HepG2 (cell line): Measurements from ENCODE around the gene SRP14. TPM values are rescaled to one million over a fixed set of nuclear protein-coding genes. Genes with fewer than 3 reads are reported as not detected.

Experiments
- ARID2 ChIP-seq: sonication (generic); formaldehyde crosslinking; IDR thresholded peaks from 2 replicates; pipeline ENCODE4 v1.8.1; 2022; ENCODE audit warnings: mild to moderate bottlenecking, missing genetic modification reagents, borderline replicate concordance
- CC2D1A ChIP-seq: sonication (generic); formaldehyde crosslinking; IDR thresholded peaks from 2 replicates; pipeline ENCODE4 v1.8.1; 2023; ENCODE audit warnings: mild to moderate bottlenecking, missing genetic modification reagents
- EZH2 ChIP-seq: conservative IDR thresholded peaks from 2 replicates; pipeline ENCODE4 v1.6.1; 2012; ENCODE audit warnings: mild to moderate bottlenecking, low read depth, low read length, moderate library complexity
- FOXA1 ChIP-seq, 2 experiments: fragments of 450-650 bp in 1 of 2; sonication (generic) in 1 of 2; formaldehyde crosslinking in 1 of 2; IDR thresholded peaks; 2 replicates each; pipeline versions ENCODE4 v1.4.0 to v1.6.1; 2016 to 2020; ENCODE audit warnings: missing genetic modification reagents in 1 of 2
- FOXK1 ChIP-seq: sonication (generic); formaldehyde crosslinking; IDR thresholded peaks from 2 replicates; pipeline ENCODE4 v1.4.0; 2020; ENCODE audit warnings: low read depth, missing genetic modification reagents, borderline replicate concordance
- FOXP4 ChIP-seq: sonication (generic); formaldehyde crosslinking; IDR thresholded peaks from 2 replicates; pipeline ENCODE4 v1.4.0; 2020; ENCODE audit warnings: missing genetic modification reagents
- ISL2 ChIP-seq: sonication (generic); formaldehyde crosslinking; IDR thresholded peaks from 2 replicates; pipeline ENCODE4 v1.5.0; 2020; ENCODE audit warnings: missing genetic modification reagents
- NR2F2 ChIP-seq: IDR thresholded peaks from 2 replicates; pipeline ENCODE4 v1.6.1; 2012; ENCODE audit warnings: low read depth, inconsistent platforms, borderline replicate concordance
- POLR2A ChIP-seq, 2 experiments: IDR thresholded peaks; 2 replicates each; pipeline ENCODE4 v1.6.1; 2011; ENCODE audit warnings: low read depth in 2 of 2, low read length in 2 of 2, mild to moderate bottlenecking in 1 of 2, moderate library complexity in 1 of 2; ENCODE audit not compliant: insufficient read depth in 1 of 2
- RAD51 ChIP-seq: fragments of 450-650 bp; IDR thresholded peaks from 2 replicates; pipeline ENCODE4 v1.6.1; 2016; ENCODE audit warnings: borderline replicate concordance
- SMAD1 ChIP-seq: sonication (generic); formaldehyde crosslinking; IDR thresholded peaks from 2 replicates; pipeline ENCODE4 v1.4.0; 2020; ENCODE audit warnings: missing genetic modification reagents, low read depth, mild to moderate bottlenecking, borderline replicate concordance
- STAG1 ChIP-seq: sonication (generic); formaldehyde crosslinking; IDR thresholded peaks from 2 replicates; pipeline ENCODE4 v1.4.0; 2020; ENCODE audit warnings: missing genetic modification reagents
- TBP ChIP-seq: sonication (generic); formaldehyde crosslinking; IDR thresholded peaks from 2 replicates; pipeline ENCODE4 v1.5.0; 2020; ENCODE audit warnings: missing genetic modification reagents
- TP53 ChIP-seq: sonication (generic); formaldehyde crosslinking; conservative IDR thresholded peaks from 2 replicates; pipeline ENCODE4 v1.4.0; 2020; ENCODE audit warnings: missing genetic modification reagents
- YEATS2 ChIP-seq: sonication (generic); formaldehyde crosslinking; IDR thresholded peaks from 2 replicates; pipeline ENCODE4 v1.4.0; 2020; ENCODE audit warnings: missing genetic modification reagents, borderline replicate concordance
- ZBTB1 ChIP-seq: sonication (generic); formaldehyde crosslinking; IDR thresholded peaks from 2 replicates; pipeline ENCODE4 v1.4.0; 2020; ENCODE audit warnings: missing genetic modification reagents, borderline replicate concordance
- ZFP36L1 ChIP-seq: sonication (generic); formaldehyde crosslinking; IDR thresholded peaks from 2 replicates; pipeline ENCODE4 v1.8.0; 2022; ENCODE audit warnings: mild to moderate bottlenecking, missing genetic modification reagents, moderate library complexity
- ZNF441 ChIP-seq: sonication (generic); formaldehyde crosslinking; IDR thresholded peaks from 2 replicates; pipeline ENCODE4 v1.7.0; 2021; ENCODE audit warnings: missing genetic modification reagents, borderline replicate concordance
- ZNF598 ChIP-seq: sonication (generic); formaldehyde crosslinking; IDR thresholded peaks from 2 replicates; pipeline ENCODE4 v1.5.1; 2020; ENCODE audit warnings: mild to moderate bottlenecking, missing genetic modification reagents, borderline replicate concordance
- ZNF709 ChIP-seq: sonication (generic); formaldehyde crosslinking; IDR thresholded peaks from 2 replicates; pipeline ENCODE4 v1.5.0; 2020; ENCODE audit warnings: mild to moderate bottlenecking, missing genetic modification reagents
- ZNF724P ChIP-seq: sonication (generic); formaldehyde crosslinking; IDR thresholded peaks from 2 replicates; pipeline ENCODE4 v1.8.0; 2022; ENCODE audit warnings: missing genetic modification reagents, borderline replicate concordance
- ZNF781 ChIP-seq: sonication (generic); formaldehyde crosslinking; IDR thresholded peaks from 2 replicates; pipeline ENCODE4 v1.5.1; 2020; ENCODE audit warnings: borderline replicate concordance, mild to moderate bottlenecking, missing genetic modification reagents; ENCODE audit errors: not compliant biosample characterization
- ZNF782 ChIP-seq: sonication (generic); formaldehyde crosslinking; IDR thresholded peaks from 2 replicates; pipeline ENCODE4 v1.4.0; 2020; ENCODE audit warnings: missing genetic modification reagents, mild to moderate bottlenecking, borderline replicate concordance
- ZSCAN31 ChIP-seq: sonication (generic); formaldehyde crosslinking; IDR thresholded peaks from 2 replicates; pipeline ENCODE4 v1.5.0; 2020; ENCODE audit warnings: low read depth, mild to moderate bottlenecking, missing genetic modification reagents
- polyA plus RNA-seq, 8 experiments: library from polyadenylated mRNA; depleted of rRNA in 3 of 8; stranded (reverse) in 7 of 8; unstranded in 1 of 8; fragments of >200 nt; fragmentation: Illumina TruSeq in 4 of 8; extraction: Trizol in 4 of 8; gene quantifications; 2 replicates each; pipeline versions ENCODE4 v1.2.1 to v1.2.3, GENCODE V29; 2011 to 2016; ENCODE audit warnings: low read depth in 4 of 8, missing spikeins in 1 of 8, mixed read lengths in 1 of 8; ENCODE audit not compliant: insufficient read depth in 1 of 8
- total RNA-seq, 5 experiments: library from RNA; depleted of rRNA; stranded (reverse); fragments of >200 nt; fragmentation: Illumina TruSeq; extraction: Trizol; gene quantifications; 2 replicates each; pipeline ENCODE4 v1.2.3, GENCODE V29; 2016; ENCODE audit warnings: low read depth in 1 of 5
- TF ChIP-seq, protein P1 (sequence below): sonication (generic); formaldehyde crosslinking; IDR thresholded peaks from 2 replicates; pipeline ENCODE4 v1.8.0; 2022; ENCODE audit warnings: missing genetic modification reagents, mild to moderate bottlenecking, inconsistent platforms, borderline replicate concordance
- TF ChIP-seq, protein P2 (sequence below): sonication (generic); formaldehyde crosslinking; IDR thresholded peaks from 2 replicates; pipeline ENCODE4 v1.5.0; 2020; ENCODE audit warnings: missing genetic modification reagents

Gene SRP14
- total and polyA plus RNA-seq, 2 of the 13 experiments (the other 11 are each of a cell fraction or from before 2014, with no cell fraction given): 208 to 356 TPM

GRCh38 chr15:40087991-40088928 lies 49.3 kb upstream of the SRP14 start (continued):
- TF ChIP-seq ZNF782 (CRISPR knock-in tag) (peak; percentile 82; the same call in 1 of the 2 replicates), EZH2 (no peak), ZNF724P (CRISPR knock-in tag) (no peak), ZNF598 (CRISPR knock-in tag) (peak; percentile 66; the same call in 1 of the 2 replicates), ZFP36L1 (CRISPR knock-in tag) (0 out of 2 replicates have a peak, but pooled peaks have one; percentile 43), RAD51 (no peak), ARID2 (CRISPR knock-in tag) (no peak), FOXP4 (peak; percentile 80), TP53 (CRISPR knock-in tag) (no peak), ZNF781 (CRISPR knock-in tag) (no peak), ZBTB1 (no peak), CC2D1A (no peak), ZNF441 (CRISPR knock-in tag) (0 out of 2 replicates have a peak, but pooled peaks have one; percentile 19), ISL2 (CRISPR knock-in tag) (peak; percentile 57; the same call in 1 of the 2 replicates), SMAD1 (CRISPR knock-in tag) (peak; percentile 61; the same call in 1 of the 2 replicates), FOXK1 (CRISPR knock-in tag) (peak; percentile 84; the same call in 1 of the 2 replicates), POLR2A (IDR thresholded peaks at IDR 0.05; ENCODE audit: insufficient read depth in 1 of 2, low read depth in 2 of 2, low read length in 2 of 2) (peak in 1 of 2 experiments; percentile 24; a peak in 1 of 4 replicates), TBP (CRISPR knock-in tag) (no peak), ZSCAN31 (CRISPR knock-in tag) (no peak), STAG1 (CRISPR knock-in tag) (peak; percentile 30; the same call in 1 of the 2 replicates), YEATS2 (CRISPR knock-in tag) (no peak; the same call in 1 of the 2 replicates), ZNF709 (CRISPR knock-in tag) (no peak), NR2F2 (peak; percentile 91; the same call in 1 of the 2 replicates), FOXA1 (IDR thresholded peaks at IDR 0.05) (no peak), FOXA1 (CRISPR knock-in tag; IDR thresholded peaks at IDR 0.05) (peak; percentile 41; the same call in 1 of the 2 replicates)
- TF ChIP-seq, protein P1, sequence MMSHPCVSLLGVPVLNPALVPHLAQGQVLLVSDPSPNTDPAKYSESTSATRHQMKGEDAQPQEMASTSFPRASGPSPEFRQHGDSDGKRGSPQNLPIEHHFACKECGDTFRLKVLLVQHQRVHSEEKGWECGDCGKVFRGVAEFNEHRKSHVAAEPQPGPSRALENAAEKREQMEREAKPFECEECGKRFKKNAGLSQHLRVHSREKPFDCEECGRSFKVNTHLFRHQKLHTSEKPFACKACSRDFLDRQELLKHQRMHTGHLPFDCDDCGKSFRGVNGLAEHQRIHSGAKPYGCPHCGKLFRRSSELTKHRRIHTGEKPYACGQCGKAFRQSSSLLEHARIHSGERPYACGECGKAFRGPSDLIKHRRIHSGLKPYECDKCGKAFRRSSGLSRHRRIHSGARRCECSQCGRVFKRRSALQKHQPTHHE (CRISPR knock-in tag): peak; percentile 84; the same call in 1 of the 2 replicates
- TF ChIP-seq, protein P2, sequence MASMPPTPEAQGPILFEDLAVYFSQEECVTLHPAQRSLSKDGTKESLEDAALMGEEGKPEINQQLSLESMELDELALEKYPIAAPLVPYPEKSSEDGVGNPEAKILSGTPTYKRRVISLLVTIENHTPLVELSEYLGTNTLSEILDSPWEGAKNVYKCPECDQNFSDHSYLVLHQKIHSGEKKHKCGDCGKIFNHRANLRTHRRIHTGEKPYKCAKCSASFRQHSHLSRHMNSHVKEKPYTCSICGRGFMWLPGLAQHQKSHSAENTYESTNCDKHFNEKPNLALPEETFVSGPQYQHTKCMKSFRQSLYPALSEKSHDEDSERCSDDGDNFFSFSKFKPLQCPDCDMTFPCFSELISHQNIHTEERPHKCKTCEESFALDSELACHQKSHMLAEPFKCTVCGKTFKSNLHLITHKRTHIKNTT (CRISPR knock-in tag): no peak
